Bronchial epithelial cell (primary cell): ENCODE results near the gene RELT. TPM values are rescaled to one million over a fixed set of nuclear protein-coding genes. Genes with fewer than 3 reads are reported as not detected.

Source experiments
- DNase-seq: peaks from one replicate; pipeline ENCODE4 v3.0.0-alpha.2; 2010; ENCODE audit warnings: low read depth
- FAIRE-seq: peaks from 2 replicates; lab custom pipeline; 2011; peaks lifted over from hg19 to GRCh38; lab: Jason Lieb, UNC
- H3K27me3 ChIP-seq: 2 replicates; pipeline ENCODE4 v1.5.1; 2011; ENCODE audit warnings: low read length; ENCODE audit not compliant: control insufficient read depth, insufficient read depth
- H3K36me3 ChIP-seq: 2 replicates; pipeline ENCODE4 v1.5.1; 2011; ENCODE audit warnings: low read length; ENCODE audit not compliant: control insufficient read depth, insufficient read depth
- H3K4me3 ChIP-seq: 2 replicates; pipeline ENCODE4 v1.5.1; 2011; ENCODE audit warnings: mild to moderate bottlenecking, low read depth, low read length, control low read depth
- CTCF ChIP-seq: IDR thresholded peaks from 2 replicates; pipeline ENCODE4 v1.5.1; 2011; ENCODE audit warnings: mild to moderate bottlenecking, moderate library complexity, low read length, control low read depth, inconsistent platforms; ENCODE audit not compliant: insufficient read depth, severe bottlenecking
- total RNA-seq: library from RNA; depleted of rRNA; stranded (reverse); fragments of >200 nt; gene quantifications from 2 replicates; pipeline ENCODE4 v1.2.1, GENCODE V29; 2014

RELT gene
- total RNA-seq, 1 donor from 2014 or later, result 3.4 TPM

- DNase-seq (no peak), FAIRE-seq (no peak)
- no peak for TF ChIP-seq CTCF
- Histone ChIP-seq H3K4me3 (no peak overlapping the region), H3K36me3 (peaks cover 9% of the 10 kb centered on the region), H3K27me3 (no peaks in the 10 kb centered on the region)
Measured at GRCh38 chr11:73401924-73402833, 26.0 kb downstream of the RELT start.

- no peak for FAIRE-seq
- peak; percentile 31 for TF ChIP-seq CTCF
- no peak for DNase-seq
Measured at GRCh38 chr11:73402834-73403185, 26.6 kb downstream of the RELT start.

GRCh38 chr11:73403541-73403940 lies 27.3 kb downstream of the RELT start:
- no peak for TF ChIP-seq CTCF
- H3K27me3 ChIP-seq, result no peaks in the 10 kb centered on the region
- DNase-seq, result no peak
- FAIRE-seq, result no peak
- H3K4me3 ChIP-seq, result no peak overlapping the region
- peaks cover 8% of the 10 kb centered on the region for H3K36me3 ChIP-seq

More at GRCh38 chr11:73402834-73403185, 26.6 kb downstream of the RELT start:
- H3K27me3 ChIP-seq, result no peaks in the 10 kb centered on the region
- H3K36me3 ChIP-seq, result peaks cover 8% of the 10 kb centered on the region
- H3K4me3 ChIP-seq, result no peak overlapping the region

GRCh38 chr11:73404048-73404447 lies 27.8 kb downstream of the RELT start:
- Histone ChIP-seq H3K27me3 (no peaks in the 10 kb centered on the region), H3K4me3 (no peak overlapping the region), H3K36me3 (peaks cover 9% of the 10 kb centered on the region)
- peak; percentile 34 for DNase-seq
- FAIRE-seq, result no peak
- peak; percentile 68 for TF ChIP-seq CTCF

GRCh38 chr11:73404506-73405145 lies 28.4 kb downstream of the RELT start:
- TF ChIP-seq CTCF, result no peak
- no peak overlapping the region for H3K4me3 ChIP-seq
- no peak for DNase-seq
- peaks cover 12% of the 10 kb centered on the region for H3K36me3 ChIP-seq
- H3K27me3 ChIP-seq, result no peaks in the 10 kb centered on the region
- no peak for FAIRE-seq
